A673 (cell line): ENCODE data around the gene CYSRT1.

Experiments
- CTCF ChIP-seq: fragments of 300-800, 200-600 bp; sonication (generic); conservative IDR thresholded peaks from 2 replicates; pipeline ENCODE4 v1.5.1; 2017; ENCODE audit warnings: low read depth, mild to moderate bottlenecking, antibody characterized with exemption, low read length, moderate library complexity, mixed read lengths
- EZH2 ChIP-seq: fragments of 200-600 bp; sonication (generic); IDR thresholded peaks from 2 replicates; pipeline ENCODE4 v1.6.1; 2017; ENCODE audit warnings: borderline replicate concordance, low read depth, mild to moderate bottlenecking, mixed read lengths, antibody characterized with exemption, low read length; ENCODE audit not compliant: poor library complexity, severe bottlenecking

GRCh38 chr9:137267933-137268355 is 43.0 kb downstream of the CYSRT1 start:
- TF ChIP-seq CTCF, result no peak
- no peak for TF ChIP-seq EZH2
